DMS114 treated with DMSO at 0.1 percent for 48 hours (cell line): ENCODE data around the gene ADAMTSL3.
"Not testable (repeated sequence)": the region's sequence is repeated elsewhere in the genome, so short reads cannot be mapped to it uniquely, and the experiment has no call there.

Experiments
- DNase-seq: peaks from one replicate; lab custom pipeline; 2025; ENCODE audit not compliant: unreplicated experiment; lab: John Stamatoyannopoulos, UW

The ADAMTSL3 gene

GRCh38 chr15:83956887-83957286 is 303.0 kb downstream of the ADAMTSL3 start:
- no peak for DNase-seq

GRCh38 chr15:83959477-83959876 is 305.6 kb downstream of the ADAMTSL3 start:
- no peak for DNase-seq

GRCh38 chr15:83960192-83960829 is 306.4 kb downstream of the ADAMTSL3 start:
- no peak for DNase-seq

- DNase-seq = no peak
Measured at GRCh38 chr15:83961311-83961710, 307.4 kb downstream of the ADAMTSL3 start.

- not testable (repeated sequence) for DNase-seq
Measured at GRCh38 chr15:83964967-83965366, 311.0 kb downstream of the ADAMTSL3 start.

DNA sequence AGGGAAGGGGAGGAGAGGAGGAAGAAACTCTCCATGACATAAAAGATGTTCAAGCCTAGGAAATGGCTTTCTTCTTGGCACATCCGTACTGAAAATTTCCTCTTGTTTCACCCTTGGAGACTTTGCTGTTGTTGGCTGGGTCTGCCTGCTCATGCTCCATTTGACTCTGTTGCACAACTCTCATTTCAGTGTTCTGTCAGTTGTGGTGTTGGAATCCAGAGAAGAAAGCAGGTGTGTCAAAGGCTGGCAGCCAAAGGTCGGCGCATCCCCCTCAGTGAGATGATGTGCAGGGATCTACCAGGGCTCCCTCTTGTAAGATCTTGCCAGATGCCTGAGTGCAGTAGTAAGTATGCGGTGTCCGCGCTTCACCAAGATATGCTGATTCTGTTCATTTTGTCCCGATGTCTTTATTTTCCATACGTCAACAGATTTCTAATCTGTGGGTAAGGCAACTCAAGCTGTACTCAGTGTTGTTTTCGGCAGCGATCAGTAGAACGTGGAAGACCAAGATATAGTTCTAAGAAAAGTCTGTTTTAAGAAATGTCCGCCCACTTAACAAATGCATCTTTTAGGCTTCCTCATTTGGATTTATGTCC is 316.5 kb downstream of the ADAMTSL3 start:
- DNase-seq = no peak

- no peak for DNase-seq
Measured at GRCh38 chr15:83971992-83972391, 318.1 kb downstream of the ADAMTSL3 start.

DNA sequence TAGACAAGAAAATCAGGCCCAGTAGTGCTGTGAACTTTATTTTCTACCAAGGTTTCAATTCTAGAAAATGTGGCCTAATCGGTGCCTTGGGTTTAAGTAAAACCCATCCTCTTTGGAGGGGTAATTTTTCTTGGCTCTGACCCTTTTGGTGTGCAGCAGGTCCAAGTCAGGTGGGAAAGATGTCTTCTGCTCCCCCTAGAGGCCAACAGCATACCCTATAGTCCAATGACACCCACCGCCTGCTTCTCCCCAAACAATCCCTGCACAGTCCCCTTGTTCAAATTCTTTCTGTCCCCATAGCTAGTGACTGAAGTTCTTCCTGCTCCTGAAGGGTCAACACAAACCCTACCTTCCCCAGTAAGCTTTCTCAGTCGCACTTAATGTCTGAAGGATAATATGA is 319.9 kb downstream of the ADAMTSL3 start:
- no peak for DNase-seq

GRCh38 chr15:83977992-83978391 is 324.1 kb downstream of the ADAMTSL3 start:
- DNase-seq = no peak

DNA sequence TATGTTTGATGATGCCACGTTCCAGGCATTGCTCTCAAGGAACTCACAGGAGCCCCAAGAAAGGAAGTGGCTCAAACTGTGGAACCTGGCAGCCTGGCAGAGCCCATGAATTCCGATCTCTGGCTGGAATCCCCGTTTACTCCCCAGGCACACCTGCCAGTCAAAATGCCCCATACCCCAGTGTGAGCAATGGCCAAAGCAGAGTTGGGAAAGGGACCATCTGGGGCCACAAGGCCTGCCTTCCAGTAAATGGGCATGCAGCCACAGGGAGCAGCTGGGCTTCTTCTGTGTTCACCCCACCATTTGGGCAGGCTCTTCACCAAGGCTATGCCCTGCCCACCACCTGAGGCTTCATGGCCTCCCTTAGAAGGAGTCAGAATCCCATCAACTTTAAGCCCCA is 324.7 kb downstream of the ADAMTSL3 start:
- no peak for DNase-seq

DNA sequence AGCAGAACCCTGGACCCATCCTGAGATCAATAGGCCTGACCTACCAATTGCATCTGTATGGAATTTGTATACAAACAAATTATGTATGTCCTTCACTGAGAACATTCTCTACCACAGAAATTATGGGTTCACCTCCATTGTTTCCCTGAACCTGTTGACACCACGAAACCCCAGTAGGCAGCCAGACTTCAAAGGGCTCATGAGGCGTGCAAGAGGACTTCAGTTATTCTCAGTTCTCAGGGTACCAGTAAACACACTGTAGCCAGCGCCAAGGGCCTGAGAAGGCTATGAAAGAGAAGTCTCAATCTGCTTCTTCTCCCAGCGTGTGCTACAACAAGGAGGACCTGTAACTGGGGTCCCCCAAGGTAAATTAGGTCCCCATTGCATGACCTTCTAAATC is 326.7 kb downstream of the ADAMTSL3 start:
- DNase-seq = no peak

GRCh38 chr15:83982748-83983147 is 328.8 kb downstream of the ADAMTSL3 start:
- DNase-seq = no peak

DNA sequence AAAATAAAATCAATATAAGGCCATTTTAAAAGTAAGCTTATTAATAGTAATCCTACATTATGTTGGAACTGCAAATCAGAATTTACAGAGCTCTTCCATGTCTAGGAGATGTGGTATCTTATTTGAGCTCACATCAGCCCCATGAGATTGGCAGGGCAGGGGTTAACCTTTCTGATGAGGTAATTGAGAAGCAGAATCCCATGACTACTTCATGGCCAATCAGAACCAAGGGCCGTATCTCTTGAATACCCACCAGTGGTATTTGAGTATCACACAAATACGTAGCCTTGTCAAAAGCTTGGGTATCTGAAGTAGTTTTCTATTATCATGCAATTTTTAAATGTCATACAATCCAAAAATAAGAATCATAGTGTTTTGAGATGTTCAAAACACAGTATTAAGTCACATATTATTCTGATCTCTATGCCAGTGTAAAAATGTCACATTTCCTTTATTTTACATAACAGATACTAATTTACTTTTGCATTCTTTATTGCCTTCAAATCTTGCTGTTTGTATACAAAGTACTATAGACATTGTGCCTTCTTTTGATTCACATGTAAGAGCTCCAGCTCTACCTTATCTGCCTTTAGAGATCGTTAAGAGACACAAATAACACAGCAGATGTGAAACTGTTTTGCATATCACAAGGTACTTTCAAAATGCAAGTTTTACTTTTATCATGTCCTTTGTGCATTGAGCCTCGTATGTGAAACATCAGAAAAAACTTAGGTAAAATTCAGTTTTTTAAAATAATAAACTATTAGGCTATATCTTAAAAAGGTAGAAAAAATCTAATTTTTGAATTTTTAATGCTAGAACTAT is 329.9 kb downstream of the ADAMTSL3 start:
- no peak for DNase-seq

GRCh38 chr15:83984601-83985000 is 330.7 kb downstream of the ADAMTSL3 start:
- DNase-seq = no peak

GRCh38 chr15:83991163-83991562 is 337.2 kb downstream of the ADAMTSL3 start:
- no peak for DNase-seq

DNA sequence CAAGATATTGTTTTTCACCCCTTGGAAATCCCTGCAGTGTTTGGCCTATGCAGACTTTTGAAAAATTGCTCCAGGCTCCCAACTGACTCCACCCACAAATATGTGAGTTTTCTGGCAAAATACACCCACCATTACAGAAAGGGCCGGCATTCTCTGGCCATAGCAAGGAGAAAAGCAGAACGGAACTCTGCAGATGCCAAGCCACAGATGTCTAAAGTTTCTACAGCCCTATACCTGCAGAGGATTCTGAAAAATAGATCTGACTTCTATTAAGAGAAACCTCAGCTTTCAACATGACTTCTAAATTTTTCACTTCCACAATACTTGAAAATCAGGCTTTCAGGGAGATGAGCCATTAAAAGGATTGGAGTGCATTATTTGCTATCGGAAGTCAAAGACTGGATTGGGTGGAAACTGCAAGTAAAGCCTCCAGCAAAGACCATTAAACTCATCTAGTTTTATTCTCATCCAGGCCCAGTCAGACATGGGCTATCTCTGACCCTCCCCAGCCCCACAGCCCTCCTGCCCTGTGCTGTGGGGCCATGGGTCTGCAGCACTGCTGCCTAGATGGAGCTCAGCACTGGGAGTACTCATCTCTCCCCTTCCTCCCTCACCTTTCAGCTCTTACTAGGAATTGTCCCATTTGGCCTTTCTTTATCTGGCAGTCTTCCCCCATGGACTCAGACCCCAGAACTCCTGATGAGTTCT is 338.6 kb downstream of the ADAMTSL3 start:
- no peak for DNase-seq

GRCh38 chr15:83993591-83993990 is 339.7 kb downstream of the ADAMTSL3 start:
- no peak for DNase-seq

DNA sequence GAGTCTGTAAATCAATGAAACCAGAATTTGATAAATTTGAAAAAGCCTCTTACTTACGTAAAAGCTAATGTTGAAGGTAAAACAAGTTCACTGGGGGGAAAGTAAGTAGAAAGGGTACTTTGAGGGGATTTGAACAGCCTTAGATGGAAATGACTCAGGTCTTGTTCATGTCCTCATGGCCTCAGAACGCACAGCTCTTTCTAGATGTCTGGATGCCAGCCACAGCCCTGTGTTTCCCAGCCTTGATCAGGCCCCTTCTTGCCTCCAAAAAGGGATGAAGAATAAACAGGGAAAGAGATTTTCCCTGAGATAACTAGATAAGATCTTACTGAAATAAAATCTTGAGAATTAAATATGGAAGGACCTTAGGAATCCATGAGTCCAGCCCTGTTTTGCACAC is 344.6 kb downstream of the ADAMTSL3 start:
- no peak for DNase-seq

DNA sequence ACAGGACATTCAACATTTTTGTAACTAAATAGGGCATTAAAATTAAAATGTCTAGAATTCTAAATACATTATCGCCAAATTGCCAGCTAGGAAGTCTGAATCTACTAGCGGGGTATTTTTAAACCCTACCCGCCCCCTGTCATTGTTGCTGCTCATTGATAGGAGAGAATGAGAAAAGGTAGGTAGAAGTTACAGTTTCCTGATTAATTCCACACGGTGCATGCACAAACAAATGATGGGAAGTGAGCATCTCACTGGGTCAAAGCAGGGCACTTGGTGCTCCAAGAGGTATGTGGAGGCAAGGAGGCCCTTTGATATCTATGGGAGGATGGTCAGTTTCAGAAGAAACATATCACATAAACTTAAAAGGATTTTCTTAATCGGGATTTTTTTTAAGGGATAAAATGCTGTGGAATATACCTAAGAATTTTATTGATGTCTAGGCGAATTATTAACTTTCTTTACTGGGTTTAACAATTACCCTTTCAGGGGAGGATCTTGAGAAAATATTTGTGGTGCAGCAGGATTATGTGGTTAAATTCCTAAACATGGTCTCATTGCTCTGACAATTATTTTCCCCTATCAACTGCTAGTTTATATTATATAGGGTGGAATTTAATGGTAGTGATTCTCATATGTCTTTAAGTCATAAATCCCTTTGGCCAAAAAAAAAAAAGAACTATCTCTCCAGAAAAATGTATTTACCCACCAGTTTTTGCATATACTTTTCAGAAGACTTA is 345.6 kb downstream of the ADAMTSL3 start:
- DNase-seq = no peak

DNA sequence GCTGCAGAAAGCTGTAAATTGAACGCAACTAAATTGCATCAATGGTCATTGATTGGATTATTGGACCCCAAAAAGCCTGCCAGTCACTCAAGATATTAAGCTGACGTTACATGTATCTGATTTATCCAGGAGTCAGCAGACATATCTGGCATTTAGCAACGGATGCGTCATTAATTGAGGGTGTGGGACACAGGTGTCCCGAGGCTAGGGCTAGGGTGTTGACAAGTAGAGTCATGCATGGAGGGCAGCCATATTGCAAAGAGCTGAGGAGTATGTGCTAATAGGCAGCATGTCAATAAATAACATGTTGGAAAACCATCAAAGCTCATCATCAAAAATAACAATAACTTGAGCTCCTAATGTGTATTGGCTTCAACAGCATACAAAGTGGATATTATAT is 347.1 kb downstream of the ADAMTSL3 start:
- no peak for DNase-seq

GRCh38 chr15:84001655-84002054 is 347.7 kb downstream of the ADAMTSL3 start:
- DNase-seq = no peak
